HepG2 (cell line): ENCODE data around the gene ZNF763. TPM values are rescaled to one million over a fixed set of nuclear protein-coding genes. Genes with fewer than 3 reads are reported as not detected.

Experiments used
- ASH2L ChIP-seq: fragments of 300-600, 200-600 bp; sonication (generic); IDR thresholded peaks from 2 replicates; pipeline ENCODE4 v1.7.0; 2017; ENCODE audit warnings: low read depth, mild to moderate bottlenecking, moderate library complexity, mixed read lengths, low read length; ENCODE audit not compliant: insufficient read length
- ERF ChIP-seq: IDR thresholded peaks from 2 replicates; pipeline ENCODE4 v1.6.1; 2018; ENCODE audit warnings: missing biosample characterization, missing genetic modification reagents
- HMGXB4 ChIP-seq, 2 experiments: sonication (generic) in 1 of 2; formaldehyde crosslinking in 1 of 2; IDR thresholded peaks; 2 replicates each; pipeline versions ENCODE4 v1.4.0 to v1.6.1; 2018 to 2020; ENCODE audit warnings: missing genetic modification reagents in 2 of 2, borderline replicate concordance in 1 of 2, low read depth in 1 of 2, mild to moderate bottlenecking in 1 of 2, missing biosample characterization in 1 of 2
- MAF1 ChIP-seq: sonication (generic); formaldehyde crosslinking; IDR thresholded peaks from 2 replicates; pipeline ENCODE4 v1.5.0; 2020; ENCODE audit warnings: missing genetic modification reagents, borderline replicate concordance
- MXI1 ChIP-seq: IDR thresholded peaks from 3 replicates; pipeline ENCODE4 v1.6.1; 2012; ENCODE audit warnings: low read depth, low read length, inconsistent platforms, borderline replicate concordance
- PITX1 ChIP-seq: sonication (generic); formaldehyde crosslinking; IDR thresholded peaks from 2 replicates; pipeline ENCODE4 v1.5.1; 2020; ENCODE audit warnings: mild to moderate bottlenecking, missing genetic modification reagents
- POLR2AphosphoS5 ChIP-seq: IDR thresholded peaks from 2 replicates; pipeline ENCODE4 v1.6.1; 2012; ENCODE audit warnings: low read depth, low read length
- SALL1 ChIP-seq: sonication (generic); formaldehyde crosslinking; IDR thresholded peaks from 2 replicates; pipeline ENCODE4 v1.8.0; 2022; ENCODE audit warnings: mild to moderate bottlenecking, missing genetic modification reagents
- SP4 ChIP-seq: sonication (generic); formaldehyde crosslinking; IDR thresholded peaks from 2 replicates; pipeline ENCODE4 v1.8.1; 2023; ENCODE audit warnings: mild to moderate bottlenecking, missing genetic modification reagents
- ZBTB44 ChIP-seq: sonication (generic); formaldehyde crosslinking; IDR thresholded peaks from 2 replicates; pipeline ENCODE4 v1.4.0; 2020; ENCODE audit warnings: missing genetic modification reagents
- ZMYM3 ChIP-seq: sonication (generic); formaldehyde crosslinking; IDR thresholded peaks from 2 replicates; pipeline ENCODE4 v1.5.1; 2020; ENCODE audit warnings: mild to moderate bottlenecking, missing genetic modification reagents
- ZNF142 ChIP-seq: sonication (generic); formaldehyde crosslinking; IDR thresholded peaks from 2 replicates; pipeline ENCODE4 v1.4.0; 2020; ENCODE audit warnings: missing genetic modification reagents
- ZNF280B ChIP-seq: sonication (generic); formaldehyde crosslinking; IDR thresholded peaks from 2 replicates; pipeline ENCODE4 v1.5.0; 2020; ENCODE audit warnings: missing genetic modification reagents, mild to moderate bottlenecking, borderline replicate concordance
- ZNF343 ChIP-seq: sonication (generic); formaldehyde crosslinking; IDR thresholded peaks from 2 replicates; pipeline ENCODE4 v1.4.0; 2020; ENCODE audit warnings: mild to moderate bottlenecking, missing genetic modification reagents
- ZNF367 ChIP-seq: sonication (generic); formaldehyde crosslinking; IDR thresholded peaks from 2 replicates; pipeline ENCODE4 v1.4.0; 2020; ENCODE audit warnings: missing genetic modification reagents, borderline replicate concordance
- ZNF598 ChIP-seq: sonication (generic); formaldehyde crosslinking; IDR thresholded peaks from 2 replicates; pipeline ENCODE4 v1.5.1; 2020; ENCODE audit warnings: mild to moderate bottlenecking, missing genetic modification reagents, borderline replicate concordance
- polyA plus RNA-seq, 8 experiments: library from polyadenylated mRNA; depleted of rRNA in 3 of 8; stranded (reverse) in 7 of 8; unstranded in 1 of 8; fragments of >200 nt; fragmentation: Illumina TruSeq in 4 of 8; extraction: Trizol in 4 of 8; gene quantifications; 2 replicates each; pipeline versions ENCODE4 v1.2.1 to v1.2.3, GENCODE V29; 2011 to 2016; ENCODE audit warnings: low read depth in 4 of 8, missing spikeins in 1 of 8, mixed read lengths in 1 of 8; ENCODE audit not compliant: insufficient read depth in 1 of 8
- total RNA-seq, 5 experiments: library from RNA; depleted of rRNA; stranded (reverse); fragments of >200 nt; fragmentation: Illumina TruSeq; extraction: Trizol; gene quantifications; 2 replicates each; pipeline ENCODE4 v1.2.3, GENCODE V29; 2016; ENCODE audit warnings: low read depth in 1 of 5

ZNF763 gene
- total and polyA plus RNA-seq, 2 of the 13 experiments (the other 11 are each of a cell fraction or from before 2014, with no cell fraction given) = 0.08 to 0.42 TPM

- TF ChIP-seq ZNF367 (CRISPR knock-in tag) = no peak
- TF ChIP-seq ASH2L = peak; percentile 77
- peak; percentile 90 for TF ChIP-seq POLR2AphosphoS5
- peak; percentile 77; the same call in 1 of the 2 replicates for TF ChIP-seq ZNF280B (CRISPR knock-in tag)
- peak; percentile 90 for TF ChIP-seq SP4 (CRISPR knock-in tag)
- TF ChIP-seq ZMYM3 (CRISPR knock-in tag) = no peak
- TF ChIP-seq SALL1 = peak; percentile 57
- peak; percentile 13; the same call in 1 of the 3 replicates for TF ChIP-seq MXI1
- TF ChIP-seq HMGXB4 (CRISPR knock-in tag; IDR thresholded peaks at IDR 0.05; ENCODE audit: borderline replicate concordance in 1 of 2, low read depth in 1 of 2) = peak; percentile 49 to 83; a peak in 3 of 4 replicates
- TF ChIP-seq ZBTB44 (CRISPR knock-in tag) = no peak
- TF ChIP-seq PITX1 = peak; percentile 34; the same call in 1 of the 2 replicates
- no peak for TF ChIP-seq ZNF343 (CRISPR knock-in tag)
- TF ChIP-seq MAF1 = 0 out of 2 replicates have a peak, but pooled peaks have one; percentile 75
- peak; percentile 64; the same call in 1 of the 2 replicates for TF ChIP-seq ZNF142 (CRISPR knock-in tag)
- TF ChIP-seq ZNF598 = 0 out of 2 replicates have a peak, but pooled peaks have one; percentile 24
- TF ChIP-seq ERF (CRISPR knock-in tag) = peak; percentile 78
These were observed 39.8 kb upstream of the ZNF763 start, which contains the start of gene ZNF700 (continued) for GRCh38 chr19:11924886-11925650.
